Skin epidermis (tissue), 12 donors: ENCODE measurements around the gene INO80B.

Source experiments
- H3K27ac ChIP-seq, 21 experiments: fragments of 200-600 bp; sonication (generic) in 11 of 21; one replicate each; pipeline ENCODE4 v1.5.0; 2020; ENCODE audit warnings: mild to moderate bottlenecking in 3 of 21, inconsistent platforms in 2 of 21, moderate library complexity in 2 of 21
- H3K4me3 ChIP-seq, 7 experiments: fragments of 200-600 bp; sonication (generic) in 2 of 7; one replicate each; pipeline ENCODE4 v1.5.0; 2020; ENCODE audit warnings: inconsistent platforms in 2 of 7, mild to moderate bottlenecking in 2 of 7, moderate library complexity in 1 of 7

Gene INO80B

DNA sequence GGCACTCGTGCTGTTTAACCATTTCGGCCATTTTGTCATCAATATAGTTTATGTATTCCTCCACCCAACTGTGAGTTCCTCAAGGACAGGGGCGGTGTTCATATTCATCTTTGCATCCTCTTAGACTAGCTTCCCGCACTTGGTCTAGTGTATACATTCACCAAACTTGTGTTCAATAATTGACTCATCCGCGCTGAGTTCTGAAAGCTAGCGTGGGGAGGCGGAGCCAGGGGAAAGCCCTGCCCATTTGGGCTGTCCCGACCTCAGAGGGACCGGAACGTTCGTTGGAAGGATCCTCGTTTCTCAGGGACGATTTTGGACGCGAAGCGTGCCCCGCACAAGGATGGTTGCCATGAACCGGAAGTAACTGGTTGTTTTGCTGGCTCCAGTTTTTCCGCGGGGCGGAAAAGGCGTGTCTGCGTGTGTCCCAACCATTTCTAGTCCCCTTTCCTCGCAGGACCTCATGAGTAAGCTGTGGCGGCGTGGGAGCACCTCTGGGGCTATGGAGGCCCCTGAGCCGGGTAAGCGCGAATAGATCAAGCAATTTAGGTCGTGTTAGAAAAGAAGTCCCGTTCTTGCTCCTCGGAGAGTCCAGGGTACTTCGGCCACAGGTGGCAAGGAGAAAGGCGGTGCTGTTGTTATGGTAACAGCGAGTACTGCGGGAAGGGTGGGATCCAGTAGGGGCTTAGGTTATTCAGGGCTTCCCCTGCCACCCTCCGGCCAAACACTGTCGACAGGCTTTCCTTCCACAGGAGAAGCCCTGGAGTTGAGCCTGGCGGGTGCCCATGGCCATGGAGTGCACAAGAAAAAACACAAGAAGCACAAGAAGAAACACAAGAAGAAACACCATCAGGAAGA is at the start of gene INO80B:
Gene INO80B, plus strand, starts transcription at position 434 of the 858 bp plus-strand sequence. Its CDS starts 30 bp downstream, at position 464.
- Histone ChIP-seq H3K4me3 (peak within 1 kb of the TSS; percentile 50 to 74 (median 60)), H3K27ac (peak within 1 kb of the TSS; percentile 2 to 98 (median 79))

DNA sequence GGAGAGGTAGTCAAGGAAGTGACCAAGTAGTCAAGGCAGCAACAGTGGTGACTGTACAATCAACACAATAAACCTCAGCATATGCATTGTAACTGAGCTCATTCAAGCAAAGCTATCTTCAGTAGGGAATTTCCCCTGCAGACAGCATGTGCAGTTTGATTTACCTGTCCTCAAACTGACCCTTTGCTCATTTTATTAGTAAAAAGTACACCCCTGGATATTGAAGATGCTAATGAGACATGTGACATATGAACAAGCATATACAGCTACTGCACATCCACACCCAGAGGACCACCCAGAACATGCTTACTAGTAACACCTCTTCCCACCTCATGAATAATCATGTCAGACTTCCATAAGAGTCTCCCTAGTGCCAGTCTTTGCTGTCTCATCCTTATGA is 48.9 kb upstream of the INO80B start:
- Histone ChIP-seq H3K27ac (no peak overlapping the region), H3K4me3 (no peak overlapping the region)

- H3K4me3 ChIP-seq: no peak overlapping the region
- H3K27ac ChIP-seq: no peak overlapping the region
Measured at GRCh38 chr2:74407682-74408081, 47.2 kb upstream of the INO80B start.

DNA sequence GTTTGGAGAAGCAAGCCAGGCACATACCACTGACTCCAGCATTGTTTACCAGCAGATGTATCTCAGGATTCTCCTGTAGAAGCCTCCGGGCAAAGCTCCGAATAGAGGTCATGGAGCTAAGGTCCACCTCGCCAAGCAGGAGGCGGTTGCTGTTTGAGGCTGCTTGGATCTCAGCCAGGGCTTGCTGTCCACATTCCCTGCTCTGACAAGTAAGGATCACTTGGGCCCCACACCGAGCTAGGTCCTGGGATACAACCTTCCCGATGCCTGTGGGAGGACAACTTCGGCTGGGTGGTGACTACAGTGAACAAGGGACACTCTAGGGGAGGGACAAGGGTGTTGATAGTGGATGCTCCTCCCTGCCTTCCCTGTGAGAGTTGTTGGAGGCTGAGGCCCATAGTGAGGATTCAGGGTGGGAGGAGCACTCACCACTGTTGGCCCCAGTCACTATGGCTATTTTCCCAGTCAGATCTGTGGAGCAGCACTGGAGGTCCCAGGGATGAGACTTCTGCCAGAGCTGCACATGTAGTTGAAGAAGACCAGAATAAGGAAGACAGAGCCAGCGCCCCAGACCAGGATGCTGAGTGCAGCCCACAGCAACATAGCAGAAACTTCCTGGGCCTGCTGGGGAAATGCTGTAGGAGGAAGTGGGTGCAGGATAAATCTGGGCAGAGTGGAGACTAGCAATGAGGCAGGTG is 41.7 kb upstream of the INO80B start:
- Histone ChIP-seq H3K27ac (peak overlapping the region in 2 of 21 experiments; percentile 25 to 38), H3K4me3 (no peak overlapping the region)

DNA sequence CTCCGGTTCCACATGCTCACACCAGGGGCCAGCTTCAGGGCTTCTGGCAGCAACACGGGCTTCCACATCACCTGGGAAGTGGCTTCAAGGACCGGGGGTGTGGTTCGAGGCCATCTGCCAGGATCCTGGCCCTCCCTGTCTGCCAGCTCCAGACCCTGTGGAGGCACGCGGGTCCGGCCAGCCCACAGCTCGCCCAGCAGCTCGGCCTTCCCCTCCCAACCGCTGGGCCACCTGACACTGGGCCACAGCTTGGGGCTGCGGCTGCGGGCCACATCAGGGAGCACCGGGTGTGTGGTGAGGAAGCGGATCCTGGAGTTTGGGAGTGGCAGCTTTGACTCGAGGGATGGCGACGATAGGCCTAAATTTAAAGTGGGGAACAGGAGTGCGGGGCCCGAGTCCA is 40.4 kb upstream of the INO80B start:
- Histone ChIP-seq H3K4me3 (peak overlapping the region; percentile 30 to 59 (median 47)), H3K27ac (peak overlapping the region in 18 of 21 experiments; percentile 1 to 78 (median 50))

DNA sequence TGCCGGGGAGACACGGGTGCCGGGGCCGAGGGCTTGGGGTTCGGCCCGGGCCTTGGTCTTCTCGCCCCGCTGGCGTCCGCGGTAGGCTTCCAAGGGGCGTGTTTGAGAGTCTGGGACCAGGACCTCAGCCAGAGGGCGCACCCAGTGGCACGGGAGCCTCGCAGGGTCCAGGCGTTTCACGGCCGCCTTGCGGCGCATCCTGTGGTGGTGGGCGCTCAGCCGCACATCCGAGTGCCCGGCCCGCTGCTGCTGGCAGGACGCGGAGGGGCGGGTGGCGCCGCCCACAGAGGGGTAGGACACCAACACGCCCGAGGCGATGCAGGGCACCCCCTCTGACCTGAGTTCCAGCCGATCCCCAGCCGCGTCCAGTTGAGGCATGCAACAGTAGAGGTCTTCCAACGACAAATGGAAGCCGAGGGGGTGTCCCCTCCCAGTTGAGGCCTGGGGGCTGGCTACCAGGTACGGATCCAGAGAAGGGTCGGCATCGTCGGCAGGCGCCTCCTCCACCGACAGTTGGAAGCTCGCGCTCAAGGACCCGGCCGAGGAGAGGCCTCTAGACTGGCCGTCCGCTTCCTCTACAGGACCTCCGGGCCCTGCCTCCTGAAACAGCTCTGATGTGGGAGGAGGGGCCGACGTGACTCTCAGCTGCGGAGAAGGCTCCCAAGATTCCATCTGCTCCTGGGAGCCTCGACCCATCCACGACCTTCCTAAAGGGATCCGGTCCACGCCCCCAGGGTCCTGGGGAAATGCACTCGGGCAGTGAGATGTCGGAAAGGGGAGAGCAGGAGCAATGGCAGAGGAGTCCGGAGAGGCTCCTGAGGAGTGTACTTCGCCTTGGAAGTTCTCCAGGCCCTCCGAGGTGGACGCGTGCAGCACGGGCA is 39.8 kb upstream of the INO80B start:
- peak overlapping the region; percentile 30 to 59 (median 47) for H3K4me3 ChIP-seq
- H3K27ac ChIP-seq: peak overlapping the region in 18 of 21 experiments; percentile 1 to 78 (median 50)

DNA sequence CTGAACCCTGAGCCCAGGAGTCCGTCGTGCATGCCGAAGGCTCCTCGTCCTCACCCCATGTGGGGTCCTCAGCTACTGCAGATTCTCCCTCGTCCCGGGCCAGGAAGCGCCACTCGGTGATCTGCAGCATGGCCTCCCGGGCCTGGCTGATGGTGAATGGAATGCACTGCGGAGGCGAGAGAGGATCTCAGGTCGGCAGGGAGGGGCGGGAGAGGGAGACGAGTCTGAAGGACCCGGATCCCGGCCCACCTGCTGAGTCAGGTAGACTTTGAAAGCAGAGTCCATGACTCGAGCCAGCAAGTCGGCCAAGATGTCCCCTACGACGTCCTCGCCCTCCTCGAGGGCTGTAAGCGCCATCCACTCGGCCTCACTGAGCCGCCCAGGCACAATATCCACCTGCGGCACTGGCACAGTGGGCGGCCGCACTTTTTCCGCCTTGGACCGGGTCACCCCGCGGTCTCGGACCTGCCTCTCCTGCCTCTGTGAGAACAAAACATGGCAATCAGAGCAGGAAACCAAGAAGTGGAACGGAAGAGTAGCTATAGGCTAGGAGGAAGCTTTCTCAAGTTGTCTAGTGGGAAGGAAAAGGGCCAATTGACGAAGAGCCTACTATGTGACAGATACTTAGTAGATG is 39.0 kb upstream of the INO80B start:
- Histone ChIP-seq H3K4me3 (peak overlapping the region; percentile 30 to 59 (median 47)), H3K27ac (peak overlapping the region in 8 of 21 experiments; percentile 4 to 78 (median 58))

DNA sequence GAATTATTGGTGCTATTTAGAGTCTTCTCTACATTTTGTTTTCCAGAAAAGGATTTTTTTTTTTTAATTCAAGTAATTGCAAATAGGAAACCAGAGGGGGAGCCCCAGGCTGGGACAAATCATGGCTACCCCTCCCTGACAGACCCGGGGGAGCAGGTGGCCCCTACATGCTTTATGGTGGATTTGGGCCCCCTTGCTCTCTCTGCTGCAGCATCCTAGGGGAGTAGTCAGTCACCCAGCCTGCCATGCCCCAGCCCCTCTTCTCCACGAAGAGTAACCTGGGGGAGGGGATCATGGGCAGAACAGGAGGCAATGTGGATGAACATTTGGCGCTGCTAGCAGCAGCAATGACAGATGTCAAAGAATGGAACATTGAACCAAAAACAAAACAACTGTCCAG is 38.1 kb upstream of the INO80B start:
- Histone ChIP-seq H3K27ac (no peak overlapping the region), H3K4me3 (no peak overlapping the region)

- no peak overlapping the region for H3K4me3 ChIP-seq
- H3K27ac ChIP-seq: no peak overlapping the region
Measured at GRCh38 chr2:74417197-74417596, 37.7 kb upstream of the INO80B start.

DNA sequence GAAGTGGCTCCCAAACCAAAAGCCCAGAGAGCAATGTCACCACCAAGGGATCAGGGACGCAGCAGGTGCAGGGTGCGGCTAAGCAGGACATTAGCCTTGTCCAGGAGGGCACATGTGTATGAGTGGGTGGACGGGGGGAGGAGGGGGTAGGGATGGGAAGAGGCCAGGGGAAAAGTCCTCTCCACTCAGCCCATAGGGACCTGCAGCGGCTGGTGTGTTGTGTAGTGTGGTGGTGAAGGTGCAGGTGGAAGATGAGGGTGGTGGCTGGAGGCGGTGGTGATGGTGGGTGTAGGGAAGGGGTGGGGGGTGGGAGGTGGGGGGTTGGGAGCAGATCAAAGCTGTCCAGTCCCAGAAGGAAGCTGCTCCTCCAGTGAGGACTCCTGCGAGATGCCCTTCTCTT is 37.1 kb upstream of the INO80B start:
- no peak overlapping the region for H3K27ac ChIP-seq
- H3K4me3 ChIP-seq: no peak overlapping the region

GRCh38 chr2:74418312-74418711 is 36.6 kb upstream of the INO80B start:
- H3K27ac ChIP-seq: no peak overlapping the region
- H3K4me3 ChIP-seq: no peak overlapping the region

- Histone ChIP-seq H3K27ac (peak overlapping the region in 1 of 21 experiments; percentile 37), H3K4me3 (no peak overlapping the region)
Measured at GRCh38 chr2:74419345-74419744, 35.5 kb upstream of the INO80B start.

DNA sequence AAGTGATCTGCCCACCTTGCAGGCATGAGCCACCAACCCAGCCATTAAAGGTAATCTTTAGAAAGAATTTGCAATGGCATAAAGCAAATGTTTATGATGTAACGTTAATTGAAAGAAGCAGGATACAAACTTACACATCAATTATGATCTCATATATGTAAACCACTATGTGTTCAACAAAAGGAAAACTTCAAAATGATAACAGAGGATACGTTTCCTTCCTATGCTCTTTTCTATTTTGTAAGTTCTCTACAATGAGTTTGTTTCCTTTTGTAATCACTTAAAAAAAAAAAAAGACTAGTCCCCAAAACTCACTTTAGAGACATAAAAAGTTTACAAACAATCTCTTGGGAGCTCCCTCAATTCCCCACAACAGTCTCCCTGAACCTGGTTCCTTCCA is 34.9 kb upstream of the INO80B start:
- Histone ChIP-seq H3K27ac (no peak overlapping the region), H3K4me3 (no peak overlapping the region)

GRCh38 chr2:74420443-74421103 is 34.3 kb upstream of the INO80B start:
- H3K27ac ChIP-seq: peak overlapping the region in 7 of 21 experiments; percentile 17 to 85 (median 80)
- peak overlapping the region in 5 of 7 experiments; percentile 44 to 64 (median 60) for H3K4me3 ChIP-seq

DNA sequence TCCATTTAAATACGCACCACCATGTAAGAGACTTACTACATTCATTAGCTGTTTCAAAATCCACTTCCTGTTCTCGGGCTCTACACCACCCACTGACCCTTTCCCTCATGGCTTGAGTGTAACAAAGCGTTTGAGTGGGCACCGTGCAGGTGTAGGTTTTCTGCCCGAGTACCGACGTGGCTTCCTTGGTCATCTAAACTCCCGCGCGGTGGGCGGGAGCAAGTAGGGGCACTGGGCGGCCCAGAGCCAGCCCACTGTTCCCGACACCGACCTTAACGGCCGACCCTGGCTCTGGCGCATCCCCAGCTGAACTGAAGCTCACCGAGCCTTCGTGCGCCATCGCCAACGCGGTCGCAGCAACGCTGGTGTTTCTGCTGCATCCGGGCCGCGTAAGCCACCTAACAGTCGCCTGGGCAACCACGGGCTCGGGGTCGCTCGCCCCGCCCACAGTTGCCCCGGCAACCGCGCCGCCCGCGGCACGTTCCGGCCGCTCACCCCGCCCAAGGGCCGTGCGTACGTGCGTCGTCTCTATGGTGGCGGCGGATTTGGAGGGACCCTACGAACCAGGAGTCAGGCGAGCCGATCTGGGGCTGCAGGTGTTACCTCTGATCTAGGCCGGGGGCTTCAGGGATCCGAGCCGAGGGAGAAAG is 33.5 kb upstream of the INO80B start, which contains the start of the genes C2orf81 and WDR54:
Gene C2orf81, minus strand, starts transcription at position 399 of the 650 bp plus-strand sequence. Its CDS starts 59 bp downstream, at position 340.
Gene WDR54, plus strand, starts transcription at position 510 of the 650 bp plus-strand sequence. CDS start 424 bp downstream, outside the sequence.
- H3K4me3 ChIP-seq: peak within 1 kb of the TSS; percentile 44 to 64 (median 59)
- peak within 1 kb of the TSS in 18 of 21 experiments; percentile 36 to 85 (median 62) for H3K27ac ChIP-seq

DNA sequence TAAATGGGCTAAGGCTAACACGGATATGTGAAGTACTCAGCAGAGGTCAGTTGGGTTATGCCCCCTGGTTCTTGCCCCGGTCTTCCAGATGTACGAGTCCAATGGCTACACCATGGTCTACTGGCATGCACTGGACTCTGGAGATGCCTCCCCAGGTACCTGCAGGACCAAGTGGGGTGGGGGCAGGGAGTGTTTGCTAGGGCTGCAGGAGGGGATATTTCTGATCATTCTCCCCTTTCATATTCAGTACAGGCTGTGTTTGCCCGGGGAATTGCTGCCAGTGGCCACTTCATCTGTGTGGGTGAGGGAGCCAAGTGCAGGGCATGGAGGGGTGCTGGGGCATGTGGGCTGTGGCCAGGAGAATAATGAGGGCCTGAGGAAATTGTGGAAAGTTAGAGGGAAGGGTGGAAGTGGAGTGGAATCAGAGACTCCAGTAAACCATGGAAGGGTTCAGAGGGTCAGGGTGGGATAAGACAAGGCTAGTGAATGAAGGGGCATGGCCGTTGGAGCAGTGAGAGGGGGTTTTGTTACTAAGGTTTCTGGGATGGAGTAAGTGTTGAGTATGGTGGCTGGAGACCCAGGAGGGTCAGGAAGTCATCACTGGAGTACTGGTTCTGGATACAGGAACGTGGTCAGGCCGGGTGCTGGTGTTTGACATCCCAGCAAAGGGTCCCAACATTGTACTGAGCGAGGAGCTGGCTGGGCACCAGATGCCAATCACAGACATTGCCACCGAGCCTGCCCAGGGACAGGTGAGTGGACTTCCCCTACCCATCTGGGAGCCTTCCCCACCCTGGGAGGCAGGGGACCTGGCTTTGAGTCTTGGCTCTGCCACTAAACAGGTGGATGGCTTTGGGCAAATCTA is 31.4 kb upstream of the INO80B start:
- H3K4me3 ChIP-seq: no peak overlapping the region
- no peak overlapping the region for H3K27ac ChIP-seq
